Skeletal muscle tissue (tissue), 4 donors: ENCODE measurements around the gene TOMM20. TPM values are rescaled to one million over a fixed set of nuclear protein-coding genes. Genes with fewer than 3 reads are reported as not detected.
"Not testable (repeated sequence)": the region's sequence is repeated elsewhere in the genome, so short reads cannot be mapped to it uniquely, and the experiment has no call there.

ENCODE experiments used
- H3K27ac ChIP-seq: one replicate; pipeline ENCODE4 v1.7.0; 2013; ENCODE audit warnings: mild to moderate bottlenecking, low read depth, low read length, inconsistent platforms
- H3K27me3 ChIP-seq, 3 donors: one replicate each; pipeline ENCODE4 v1.7.0; 2013; ENCODE audit warnings: low read length in 3 of 3; ENCODE audit not compliant: control insufficient read depth in 3 of 3, insufficient read depth in 3 of 3
- H3K36me3 ChIP-seq, 3 donors: one replicate each; pipeline ENCODE4 v1.7.0; 2013; ENCODE audit warnings: low read length in 3 of 3; ENCODE audit not compliant: control insufficient read depth in 3 of 3, insufficient read depth in 3 of 3
- H3K4me1 ChIP-seq, 3 donors: one replicate each; pipeline ENCODE4 v1.7.0; 2013; ENCODE audit warnings: low read length in 3 of 3, mild to moderate bottlenecking in 3 of 3; ENCODE audit not compliant: control insufficient read depth in 3 of 3, insufficient read depth in 3 of 3
- H3K4me3 ChIP-seq, 3 donors: one replicate each; pipeline ENCODE4 v1.7.0; 2013; ENCODE audit warnings: low read length in 3 of 3
- H3K9ac ChIP-seq, 3 donors: one replicate each; pipeline ENCODE4 v1.7.0; 2013; ENCODE audit warnings: low read length in 3 of 3, mild to moderate bottlenecking in 3 of 3, moderate library complexity in 2 of 3, low read depth in 1 of 3
- H3K9me3 ChIP-seq, 3 donors: one replicate each; pipeline ENCODE4 v1.7.0; 2013; ENCODE audit warnings: low read length in 3 of 3; ENCODE audit not compliant: control insufficient read depth in 3 of 3
- total RNA-seq: library from RNA; depleted of rRNA; stranded (reverse); fragments of >200 nt; gene quantifications from one replicate; pipeline ENCODE4 v1.2.3, GENCODE V29; 2014
- donor health status: Osteomylitis.

Gene TOMM20
- total RNA-seq, 1 donor from 2014 or later, result 67.8 TPM

DNA sequence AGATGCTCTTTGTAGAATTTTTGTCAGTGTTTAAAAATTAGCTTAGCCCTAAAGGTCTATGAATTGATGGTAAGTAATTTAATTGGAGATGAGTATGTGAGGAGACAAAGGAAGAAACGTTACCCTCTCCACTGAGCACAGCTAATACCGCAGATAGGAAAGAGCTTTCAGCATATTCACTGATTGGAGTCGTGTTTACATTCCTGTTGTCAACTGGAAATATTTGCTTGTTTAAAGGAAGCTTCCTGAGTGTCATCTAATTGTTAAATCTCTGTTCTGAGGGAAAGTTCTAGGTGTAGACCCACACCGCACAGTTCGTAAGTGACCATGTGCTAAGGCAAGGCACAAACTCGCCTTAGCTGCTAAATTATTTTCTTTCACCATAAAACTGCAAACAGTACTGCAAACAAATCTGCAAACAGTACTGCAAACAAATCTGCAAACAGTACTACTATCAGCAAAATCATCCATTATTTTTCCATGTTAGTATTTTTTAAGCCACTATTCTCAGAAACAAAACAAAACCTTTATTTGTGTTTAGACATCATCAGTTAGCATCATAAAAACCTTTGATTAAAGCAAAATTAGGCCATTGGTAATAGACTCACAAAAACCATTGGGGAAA, 32.6 kb downstream of the TOMM20 start:
- Histone ChIP-seq H3K27ac (no peak overlapping the region), H3K4me1 (peaks cover 10 to 13% (median 12%) of the 10 kb centered on the region in 3 donors), H3K4me3 (no peak overlapping the region), H3K36me3 (no peaks in the 10 kb centered on the region), H3K9ac (no peak overlapping the region), H3K27me3 (no peaks in the 10 kb centered on the region), H3K9me3 (no peaks in the 10 kb centered on the region)

GRCh38 chr1:235093696-235094592, 34.7 kb downstream of the TOMM20 start:
- no peaks in the 10 kb centered on the region for H3K36me3 ChIP-seq
- H3K27me3 ChIP-seq, result no peaks in the 10 kb centered on the region
- no peak overlapping the region for H3K27ac ChIP-seq
- no peaks in the 10 kb centered on the region for H3K9me3 ChIP-seq
- H3K4me1 ChIP-seq, result peaks cover 9 to 19% (median 13%) of the 10 kb centered on the region in 3 donors
- peak overlapping the region in 2 of 3 donors; percentile 3 to 71 for H3K9ac ChIP-seq
- H3K4me3 ChIP-seq, result peak overlapping the region; percentile 11 to 49 (median 45)

DNA sequence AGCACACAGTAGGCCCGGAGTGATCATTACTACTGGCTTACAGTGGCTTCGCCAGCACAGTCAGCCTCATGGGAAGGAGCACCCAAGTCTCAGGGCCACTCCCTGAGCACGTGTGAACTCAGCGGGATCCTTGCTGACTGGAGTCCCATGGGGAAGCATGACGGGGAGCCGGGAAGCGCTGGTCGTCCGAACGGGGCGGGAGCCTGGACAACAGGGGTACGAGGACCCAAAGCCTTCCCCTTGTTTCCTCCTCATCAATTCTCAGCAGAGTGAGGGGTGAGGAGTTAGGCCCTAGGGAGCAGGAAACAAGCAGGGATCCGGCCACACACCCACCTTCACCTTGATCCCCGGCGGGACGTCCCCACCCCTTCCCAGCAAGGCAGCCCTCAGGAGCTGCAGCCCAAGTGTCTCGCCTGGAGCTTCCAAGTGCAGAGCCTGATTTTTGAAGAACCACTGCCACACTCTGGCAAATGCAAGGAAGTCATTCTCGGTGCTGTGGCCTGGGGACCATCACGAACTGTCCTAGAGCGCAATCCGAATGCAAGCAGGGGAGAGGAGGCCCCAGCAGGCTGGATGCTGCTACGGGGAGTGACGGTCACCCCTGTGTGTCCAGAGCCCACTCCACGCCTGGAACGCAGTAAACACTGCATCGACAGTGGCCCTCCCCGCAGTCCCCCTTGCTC, 35.5 kb downstream of the TOMM20 start:
- Histone ChIP-seq H3K27ac (no peak overlapping the region), H3K9ac (peak overlapping the region; percentile 3 to 71 (median 61)), H3K4me3 (peak overlapping the region; percentile 11 to 49 (median 45))

DNA sequence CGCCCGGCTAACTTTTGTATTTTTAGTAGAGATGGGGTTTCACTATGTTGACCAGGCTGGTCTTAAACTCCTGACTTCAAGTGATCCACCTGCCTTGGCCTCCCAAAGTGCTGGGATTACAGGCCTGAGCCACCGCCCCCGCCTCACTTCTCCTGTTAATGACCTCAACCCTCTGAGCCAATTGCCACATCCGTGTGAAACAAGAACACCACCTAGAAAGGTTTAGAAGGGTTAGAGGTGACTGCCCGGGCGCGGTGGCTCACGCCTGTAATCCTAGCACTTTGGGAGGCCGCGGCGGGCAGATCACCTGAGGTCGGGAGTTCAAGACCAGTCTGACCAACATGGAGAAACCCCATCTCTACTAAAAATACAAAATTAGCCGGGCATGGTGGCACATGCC, 36.2 kb downstream of the TOMM20 start:
- not testable (repeated sequence) for H3K4me3 ChIP-seq, H3K9ac ChIP-seq, H3K27ac ChIP-seq, H3K36me3 ChIP-seq, H3K27me3 ChIP-seq, H3K9me3 ChIP-seq
- H3K4me1 ChIP-seq, result peaks cover 9 to 19% (median 13%) of the 10 kb centered on the region in 3 donors

More for the DNA sequence above, 35.5 kb downstream of the TOMM20 start:
- no peaks in the 10 kb centered on the region for H3K27me3 ChIP-seq
- no peaks in the 10 kb centered on the region for H3K9me3 ChIP-seq
- no peaks in the 10 kb centered on the region for H3K36me3 ChIP-seq
- peaks cover 9 to 19% (median 13%) of the 10 kb centered on the region in 3 donors for H3K4me1 ChIP-seq

GRCh38 chr1:235092045-235092406, 36.6 kb downstream of the TOMM20 start:
- not testable (repeated sequence) for H3K27ac ChIP-seq, H3K36me3 ChIP-seq, H3K4me3 ChIP-seq, H3K9ac ChIP-seq, H3K27me3 ChIP-seq, H3K9me3 ChIP-seq
- H3K4me1 ChIP-seq, result peaks cover 9 to 19% (median 13%) of the 10 kb centered on the region in 3 donors

GRCh38 chr1:235091319-235092044, 37.2 kb downstream of the TOMM20 start:
- H3K27ac ChIP-seq, H3K27me3 ChIP-seq, H3K36me3 ChIP-seq, H3K9ac ChIP-seq, H3K4me3 ChIP-seq, H3K9me3 ChIP-seq: not testable (repeated sequence)
- peaks cover 9 to 19% (median 13%) of the 10 kb centered on the region in 3 donors for H3K4me1 ChIP-seq

DNA sequence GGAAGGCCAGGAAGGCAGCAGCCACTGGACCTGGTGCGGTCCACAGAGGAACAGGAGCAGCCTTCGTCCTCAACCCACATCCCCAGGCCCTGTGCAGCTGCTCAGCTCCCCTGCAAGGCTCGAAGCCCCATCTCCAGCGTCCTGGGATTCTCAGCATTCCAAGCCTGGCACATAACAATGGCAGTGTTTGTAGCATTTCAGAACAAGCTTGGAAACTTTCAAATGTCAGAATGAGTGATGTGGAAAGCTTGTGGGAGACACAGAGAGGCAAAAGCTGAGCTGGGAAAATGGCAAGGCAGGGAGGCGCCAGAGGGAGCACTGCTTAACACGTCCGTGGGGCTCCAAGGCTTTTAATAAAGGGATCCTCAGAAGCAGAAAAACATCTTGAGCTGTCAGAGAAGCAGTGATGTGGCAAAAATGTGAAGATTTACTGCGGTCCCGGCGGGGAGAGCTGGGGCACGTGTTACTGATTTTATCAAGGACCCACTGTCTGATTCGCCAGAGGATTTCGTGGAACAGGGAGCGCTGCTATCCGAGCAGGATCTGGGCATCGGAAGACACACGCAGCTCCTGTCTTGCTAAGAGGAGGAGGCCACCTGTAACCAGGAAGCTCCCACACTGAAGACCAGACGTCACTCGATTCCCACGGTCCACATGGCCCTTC, 38.1 kb downstream of the TOMM20 start:
- Histone ChIP-seq H3K27ac (no peak overlapping the region), H3K4me1 (peaks cover 9 to 19% (median 13%) of the 10 kb centered on the region in 3 donors), H3K36me3 (no peaks in the 10 kb centered on the region), H3K9me3 (no peaks in the 10 kb centered on the region), H3K4me3 (no peak overlapping the region), H3K9ac (no peak overlapping the region), H3K27me3 (no peaks in the 10 kb centered on the region)

DNA sequence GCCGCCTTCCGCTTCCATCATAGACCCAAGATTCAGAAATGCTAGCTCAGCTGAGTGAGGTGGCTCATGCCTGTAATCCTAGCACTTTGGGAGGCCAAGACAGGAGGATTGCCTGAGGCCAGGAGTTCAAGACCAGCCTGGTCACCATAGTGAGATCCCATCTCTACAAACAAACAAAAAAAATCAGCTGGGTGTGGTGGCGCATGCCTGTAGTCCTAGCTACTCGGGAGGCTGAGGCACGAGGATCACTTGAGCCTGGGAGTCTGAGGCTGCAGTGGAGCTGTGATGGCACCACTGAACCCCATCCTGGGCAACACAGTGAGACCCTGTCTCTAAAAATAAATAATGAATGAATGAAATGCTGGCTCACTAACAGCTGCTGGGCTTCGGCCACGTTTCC, 39.7 kb downstream of the TOMM20 start:
- Histone ChIP-seq H3K27ac (no peak overlapping the region), H3K9me3 (no peaks in the 10 kb centered on the region), H3K4me3 (no peak overlapping the region), H3K4me1 (peaks cover 13 to 20% (median 18%) of the 10 kb centered on the region in 3 donors), H3K27me3 (no peaks in the 10 kb centered on the region), H3K9ac (no peak overlapping the region), H3K36me3 (no peaks in the 10 kb centered on the region)

DNA sequence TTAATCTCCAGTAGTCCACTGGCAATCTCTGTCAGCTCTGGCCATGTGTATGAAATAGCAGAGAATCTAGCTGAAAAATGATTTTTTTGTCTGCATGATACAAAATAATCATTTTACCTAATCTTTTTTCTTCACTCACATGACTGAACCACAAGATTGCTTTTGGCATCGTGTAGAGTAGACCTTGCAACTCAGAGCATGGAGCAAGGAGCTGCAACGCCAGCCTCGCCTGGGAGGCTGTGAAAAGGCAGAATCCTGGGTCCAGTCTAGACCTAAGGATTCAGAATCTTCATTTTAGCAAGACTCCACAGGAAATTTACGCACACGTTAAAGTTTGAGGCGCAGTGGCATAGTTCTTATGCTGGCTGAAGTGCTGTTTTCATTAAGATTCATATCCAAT, 40.2 kb downstream of the TOMM20 start:
- no peaks in the 10 kb centered on the region for H3K36me3 ChIP-seq
- H3K9ac ChIP-seq, result no peak overlapping the region
- peaks cover 14 to 19% (median 19%) of the 10 kb centered on the region in 3 donors for H3K4me1 ChIP-seq
- no peak overlapping the region for H3K27ac ChIP-seq
- H3K4me3 ChIP-seq, result no peak overlapping the region
- H3K9me3 ChIP-seq, result no peaks in the 10 kb centered on the region
- H3K27me3 ChIP-seq, result no peaks in the 10 kb centered on the region
